ENCODE measurements around the gene CCR5.
"Not testable (repeated sequence)": the region's sequence is repeated elsewhere in the genome, so short reads cannot be mapped to it uniquely, and the experiment has no call there.

CCR5 gene

DNA sequence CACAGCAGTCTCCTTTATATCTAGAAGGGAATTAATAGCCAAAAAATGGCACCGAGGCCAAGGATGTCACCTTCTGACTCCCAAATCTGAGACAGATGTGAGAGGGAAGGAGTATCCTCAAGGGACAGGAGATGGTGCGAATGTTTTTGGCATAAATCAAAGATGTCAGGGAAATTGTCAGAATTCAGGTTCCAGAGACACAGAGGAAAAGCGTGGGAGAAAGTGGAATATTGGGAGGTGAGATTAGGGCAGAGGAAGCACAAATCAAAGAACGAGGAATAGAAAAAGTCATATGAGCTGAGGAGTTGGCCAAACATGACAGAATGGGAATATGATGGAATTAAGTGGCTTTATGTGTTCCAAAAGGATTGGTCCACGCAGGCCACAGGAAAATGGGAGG lies 30.1 kb downstream of the CCR5 start:
- no peak for DNase-seq (ENCODE audit: low read depth, low spot score)
- H3K4me3 ChIP-seq (ENCODE audit: low read length) = no peak overlapping the region

DNA sequence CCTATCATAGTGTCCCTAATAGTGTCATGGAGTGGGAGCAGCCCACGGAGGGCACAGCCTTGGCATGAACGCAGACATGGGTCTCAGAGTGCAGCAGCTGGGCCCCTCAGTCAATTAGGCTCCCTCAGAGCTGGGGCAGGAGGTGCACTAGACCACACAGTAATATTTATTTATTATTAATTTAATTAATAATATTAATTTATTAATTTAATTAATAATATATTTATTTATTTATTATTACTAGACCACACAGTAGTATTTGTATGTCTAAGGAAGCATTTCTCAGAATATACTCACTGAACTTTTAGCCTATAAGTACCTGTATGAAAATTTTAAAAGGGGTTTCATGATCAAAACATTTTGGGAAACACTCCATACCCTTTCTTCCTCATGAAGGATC lies 30.8 kb downstream of the CCR5 start:
- DNase-seq (ENCODE audit: low read depth, low spot score) = no peak

DNA sequence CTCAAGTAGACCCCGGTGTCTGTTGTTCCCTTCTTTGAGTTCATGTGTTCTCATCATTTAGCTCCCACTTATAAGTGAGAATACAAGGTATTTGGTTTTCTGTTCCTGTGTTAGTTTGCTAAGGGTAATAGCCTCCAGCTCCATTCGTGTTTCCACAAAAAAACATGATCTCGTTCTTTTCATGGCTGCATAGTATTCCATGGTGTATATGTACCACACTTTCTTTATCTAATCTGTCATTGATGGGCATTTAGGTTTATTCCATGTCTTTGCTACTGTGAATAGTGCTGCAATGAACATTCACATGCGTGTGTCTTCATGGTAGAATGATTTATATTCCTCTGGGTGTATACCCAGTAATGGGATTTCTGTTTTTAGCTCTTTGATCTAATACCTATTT lies 32.2 kb downstream of the CCR5 start:
- DNase-seq (ENCODE audit: low read depth, low spot score); H3K4me3 ChIP-seq (ENCODE audit: low read length): not testable (repeated sequence)

More for the DNA sequence above, 30.8 kb downstream of the CCR5 start:
- H3K4me3 ChIP-seq (ENCODE audit: low read length) = no peak overlapping the region

DNA sequence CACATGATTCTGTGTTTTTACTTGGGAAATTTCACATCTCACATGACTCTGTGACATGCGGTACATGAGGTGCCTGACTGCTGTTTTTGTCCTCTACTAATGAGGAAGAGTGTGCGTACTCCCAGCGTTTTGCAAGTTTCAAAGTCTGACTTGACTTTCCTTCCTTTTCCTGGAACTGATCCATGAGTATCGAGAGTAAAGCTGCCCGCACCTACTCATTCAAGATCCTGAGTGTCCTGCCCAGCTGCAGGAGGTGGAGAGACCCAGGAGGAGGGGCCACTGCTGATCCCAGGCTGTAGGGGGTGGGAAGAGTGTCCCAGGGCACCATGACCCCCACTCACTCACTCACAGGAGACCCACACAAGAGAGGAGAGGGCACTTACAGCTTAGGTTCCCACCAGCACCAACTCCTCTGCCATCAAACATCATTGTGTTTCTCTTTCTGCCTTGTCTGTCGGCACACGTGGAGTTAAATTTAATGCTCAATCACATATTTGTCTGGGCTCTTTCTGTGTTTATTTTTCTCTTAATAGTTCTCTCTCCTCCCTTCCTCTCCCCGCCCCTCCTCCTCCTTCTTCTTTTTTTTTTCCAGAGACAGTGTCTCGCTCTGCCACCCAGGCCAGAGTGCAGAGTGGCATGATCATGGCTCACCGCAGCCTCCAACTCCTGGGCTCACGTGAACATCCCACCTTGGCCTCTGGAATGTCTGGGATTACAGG lies 34.7 kb downstream of the CCR5 start:
- no peak for DNase-seq (ENCODE audit: low read depth, low spot score)
- H3K4me3 ChIP-seq (ENCODE audit: low read length) = no peak overlapping the region

DNA sequence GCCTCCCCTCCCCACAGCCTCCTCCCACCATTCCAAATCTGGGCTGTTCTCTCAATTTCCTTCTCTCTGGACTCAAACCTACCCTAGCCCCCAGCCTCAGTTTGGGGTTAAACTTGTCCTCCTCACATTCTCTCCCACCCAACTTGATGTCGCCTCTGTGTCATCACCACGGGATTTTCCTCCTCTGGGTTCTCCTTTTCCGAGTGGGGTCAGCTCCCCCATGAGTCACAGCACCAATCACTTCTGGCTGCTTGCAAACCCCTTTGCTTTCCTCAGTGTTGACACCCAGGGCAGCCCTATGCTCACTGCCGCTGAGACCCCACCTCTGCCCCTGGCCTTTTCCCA lies 35.7 kb downstream of the CCR5 start:
- H3K4me3 ChIP-seq (ENCODE audit: low read length) = peak overlapping the region; percentile 58; the same call in 1 of the 2 replicates
- no peak for DNase-seq (ENCODE audit: low read depth, low spot score)

DNA sequence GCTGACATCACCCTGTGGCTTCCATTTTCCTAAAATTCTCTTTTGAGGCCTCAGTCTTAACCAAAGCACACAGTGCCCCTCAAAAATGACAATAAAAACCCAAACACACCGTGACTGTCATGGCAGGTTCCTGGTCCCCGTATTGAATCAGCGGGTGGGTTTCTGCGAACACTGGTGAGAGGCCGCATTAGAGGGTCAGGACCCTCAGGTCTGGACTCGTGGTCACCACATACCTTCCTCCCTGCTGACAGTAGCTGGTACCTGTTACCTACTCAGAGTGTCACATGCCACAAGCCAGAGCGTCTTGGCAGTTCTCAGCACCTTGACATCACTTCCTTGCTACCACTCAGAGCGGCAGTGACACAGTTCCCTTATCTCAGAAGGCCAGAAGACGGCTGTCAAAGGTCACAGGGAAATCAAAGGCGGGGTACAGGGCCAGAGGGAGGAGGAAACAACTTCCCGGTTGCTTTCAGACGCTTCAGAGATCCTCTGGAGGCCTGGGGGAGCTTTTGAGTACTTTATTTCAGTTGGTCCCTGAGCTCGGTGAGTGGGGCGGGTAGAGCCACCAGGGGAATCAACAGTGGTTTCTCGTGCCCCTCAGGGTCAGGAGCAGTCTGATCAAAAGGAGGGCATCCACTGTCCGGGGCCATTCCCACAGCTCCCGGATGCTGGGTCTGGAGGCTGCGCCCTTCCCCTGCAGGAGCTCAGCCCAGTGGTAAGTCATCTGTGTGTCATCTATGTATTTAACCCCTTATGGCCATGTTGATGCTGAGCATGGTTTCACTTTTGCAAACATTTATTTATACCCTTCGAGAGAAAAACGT lies 36.3 kb downstream of the CCR5 start, which contains the start of the genes CCR5AS and CCRL2:
Gene CCR5AS (minus strand): TSS at position 279 of the 824 bp plus-strand sequence.
Gene CCRL2 (plus strand): TSS at position 472 of the 824 bp plus-strand sequence. CDS start 821 bp downstream, outside the sequence.
- peak within 1 kb of the TSS; percentile 58 for H3K4me3 ChIP-seq (ENCODE audit: low read length)
- DNase-seq (ENCODE audit: low read depth, low spot score) = peak; percentile 66

DNA sequence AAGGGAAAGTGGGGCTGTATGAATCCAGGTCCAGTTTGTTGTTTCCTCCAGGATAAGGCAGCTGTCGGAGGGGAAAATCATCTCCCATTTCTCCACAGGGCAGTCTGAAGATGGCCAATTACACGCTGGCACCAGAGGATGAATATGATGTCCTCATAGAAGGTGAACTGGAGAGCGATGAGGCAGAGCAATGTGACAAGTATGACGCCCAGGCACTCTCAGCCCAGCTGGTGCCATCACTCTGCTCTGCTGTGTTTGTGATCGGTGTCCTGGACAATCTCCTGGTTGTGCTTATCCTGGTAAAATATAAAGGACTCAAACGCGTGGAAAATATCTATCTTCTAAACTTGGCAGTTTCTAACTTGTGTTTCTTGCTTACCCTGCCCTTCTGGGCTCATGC lies 37.2 kb downstream of the CCR5 start:
- H3K4me3 ChIP-seq (ENCODE audit: low read length) = peak overlapping the region; percentile 58
- DNase-seq (ENCODE audit: low read depth, low spot score) = no peak

DNA sequence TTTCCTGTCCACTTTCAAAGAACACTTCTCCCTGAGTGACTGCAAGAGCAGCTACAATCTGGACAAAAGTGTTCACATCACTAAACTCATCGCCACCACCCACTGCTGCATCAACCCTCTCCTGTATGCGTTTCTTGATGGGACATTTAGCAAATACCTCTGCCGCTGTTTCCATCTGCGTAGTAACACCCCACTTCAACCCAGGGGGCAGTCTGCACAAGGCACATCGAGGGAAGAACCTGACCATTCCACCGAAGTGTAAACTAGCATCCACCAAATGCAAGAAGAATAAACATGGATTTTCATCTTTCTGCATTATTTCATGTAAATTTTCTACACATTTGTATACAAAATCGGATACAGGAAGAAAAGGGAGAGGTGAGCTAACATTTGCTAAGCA lies 38.1 kb downstream of the CCR5 start:
- no peak overlapping the region for H3K4me3 ChIP-seq (ENCODE audit: low read length)
- no peak for DNase-seq (ENCODE audit: low read depth, low spot score)

DNA sequence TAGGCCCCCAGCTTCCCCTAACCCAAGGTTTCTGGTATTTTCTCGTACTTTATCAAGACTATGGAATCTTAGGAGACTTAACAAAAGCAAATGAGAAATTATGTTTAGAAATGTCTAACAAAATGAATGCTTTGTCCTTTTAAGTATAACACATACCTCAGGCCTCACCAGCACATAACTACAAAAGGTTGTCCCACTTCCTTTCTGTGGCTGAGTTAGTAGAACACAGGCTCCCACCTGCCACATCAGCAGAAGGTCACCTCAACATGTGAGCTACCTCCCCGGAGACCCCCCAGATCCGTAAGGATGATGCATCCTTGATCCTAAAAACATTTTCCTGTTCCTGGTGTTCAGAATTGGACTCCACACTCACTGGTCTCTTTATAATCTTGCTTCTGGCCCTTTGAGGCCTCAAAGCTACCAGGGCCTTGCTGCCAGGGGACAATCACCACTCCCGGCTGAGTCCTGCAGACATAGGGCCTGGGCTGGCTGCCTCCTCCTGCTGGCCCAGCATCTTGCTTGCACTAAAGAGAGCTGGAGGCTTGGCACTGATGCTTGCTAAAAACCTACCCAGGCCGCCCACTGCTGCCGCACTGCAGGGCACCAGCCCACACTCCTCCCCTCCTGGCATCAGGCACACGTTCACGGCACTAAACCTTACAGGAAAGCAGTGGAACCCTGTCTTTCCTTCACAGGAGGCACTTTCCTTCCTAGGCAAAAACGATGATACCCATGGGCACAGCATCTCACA lies 39.2 kb downstream of the CCR5 start:
- peak; percentile 66 for DNase-seq (ENCODE audit: low read depth, low spot score)

DNA sequence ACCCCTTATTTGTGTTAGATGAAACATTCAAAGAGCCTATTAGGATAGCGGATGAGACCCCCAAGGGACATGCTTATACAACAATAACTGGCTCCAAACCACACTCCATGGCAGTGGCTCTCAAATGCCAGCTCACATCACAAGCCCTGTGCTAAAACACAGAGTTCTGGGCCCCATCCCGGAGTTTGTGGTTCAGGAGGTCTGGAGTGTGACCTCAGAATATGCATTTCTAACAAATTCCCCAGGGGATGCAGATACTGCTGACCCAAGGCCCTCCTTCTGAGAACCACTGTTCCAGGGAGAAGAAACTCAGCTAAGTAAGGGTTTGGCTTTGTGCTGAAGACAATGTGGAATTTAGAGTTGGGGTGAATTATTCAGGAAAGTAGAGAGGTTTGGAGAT lies 39.9 kb downstream of the CCR5 start:
- DNase-seq (ENCODE audit: low read depth, low spot score) = no peak
- H3K4me3 ChIP-seq (ENCODE audit: low read length) = no peak overlapping the region

More for the DNA sequence above, 39.2 kb downstream of the CCR5 start:
- H3K4me3 ChIP-seq (ENCODE audit: low read length) = no peak overlapping the region

DNA sequence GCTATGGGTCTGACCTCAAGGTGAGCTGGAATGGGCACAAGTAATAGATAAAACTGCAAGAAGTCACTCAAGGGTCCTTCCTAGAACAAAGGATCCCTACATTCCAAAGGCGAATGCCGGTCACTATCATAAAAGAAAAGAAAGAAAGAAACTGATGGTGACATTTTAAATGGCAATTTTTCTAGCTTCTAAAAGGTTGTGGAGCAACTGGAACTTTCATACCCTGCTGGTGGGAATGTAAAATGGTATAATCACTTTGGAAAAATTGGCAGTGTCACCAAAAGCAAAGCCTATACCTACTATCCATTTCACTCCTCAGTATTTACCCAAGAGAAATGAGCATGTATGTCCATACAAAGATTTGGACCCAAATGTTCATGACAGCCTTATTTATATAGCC lies 40.5 kb downstream of the CCR5 start:
- no peak overlapping the region for H3K4me3 ChIP-seq (ENCODE audit: low read length)
- no peak for DNase-seq (ENCODE audit: low read depth, low spot score)

DNA sequence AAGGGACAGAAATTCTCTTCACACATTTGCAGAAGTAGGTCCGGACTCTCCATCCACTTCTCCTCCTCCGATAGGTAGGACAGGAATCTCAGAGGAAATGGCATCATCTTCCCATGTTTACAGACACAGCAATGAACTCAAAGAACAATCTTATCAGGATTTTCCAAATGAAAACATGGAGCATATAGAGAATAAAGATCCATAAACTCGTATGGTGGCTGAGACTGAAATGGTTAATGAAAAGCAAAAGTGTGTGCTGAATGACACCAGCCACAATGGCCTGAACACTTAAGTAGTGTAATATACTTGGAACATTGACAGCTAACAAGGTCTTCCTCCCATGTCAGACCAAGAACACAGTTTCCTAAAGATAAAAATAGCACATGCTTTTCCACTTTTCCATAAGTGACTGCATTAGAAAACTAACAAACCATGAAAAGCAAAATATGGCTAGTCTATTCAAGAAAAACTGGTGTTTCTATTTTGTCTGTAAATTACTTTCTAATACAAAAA lies 42.1 kb downstream of the CCR5 start:
- no peak for DNase-seq (ENCODE audit: low read depth, low spot score)
- no peak overlapping the region for H3K4me3 ChIP-seq (ENCODE audit: low read length)

DNA sequence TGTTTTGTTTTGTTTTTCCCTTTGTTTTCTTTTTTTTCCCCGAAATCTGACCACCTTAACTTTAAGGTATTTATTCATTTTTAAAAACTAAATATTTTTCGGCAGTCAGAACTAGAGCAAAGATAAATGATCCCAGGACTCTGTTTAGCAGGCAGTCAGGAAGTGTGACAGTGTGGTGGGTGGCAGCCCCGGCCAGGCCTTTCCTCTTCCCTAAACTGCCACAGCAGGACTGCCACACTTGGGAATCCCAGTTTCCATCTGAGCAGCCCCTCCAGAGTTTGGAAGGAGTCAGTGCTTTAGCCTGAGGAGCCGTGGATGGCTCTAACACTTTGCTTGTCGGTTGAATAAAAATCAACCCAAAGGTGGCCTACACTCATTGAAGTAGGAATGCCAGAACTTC lies 43.2 kb downstream of the CCR5 start:
- no peak overlapping the region for H3K4me3 ChIP-seq (ENCODE audit: low read length)
- no peak for DNase-seq (ENCODE audit: low read depth, low spot score)

DNA sequence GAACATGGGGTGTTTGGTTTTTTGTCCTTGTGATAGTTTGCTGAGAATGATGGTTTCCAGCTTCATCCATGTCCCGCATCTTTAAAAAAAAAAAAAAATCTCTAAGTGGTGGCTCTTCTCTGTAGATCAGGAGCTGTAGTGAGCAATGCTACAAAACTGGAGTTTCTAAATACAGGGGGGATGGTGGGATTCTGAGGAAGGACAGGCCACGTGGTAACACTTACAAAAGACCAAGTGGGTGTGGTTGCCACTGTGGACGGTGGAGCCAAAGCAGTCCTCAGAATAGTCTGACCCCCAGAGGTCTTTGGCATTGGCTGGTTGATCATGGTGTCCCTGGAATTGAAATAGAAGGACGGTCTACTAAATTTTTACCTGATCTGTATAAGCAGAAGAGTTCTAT lies 44.0 kb downstream of the CCR5 start:
- no peak for DNase-seq (ENCODE audit: low read depth, low spot score)
- no peak overlapping the region for H3K4me3 ChIP-seq (ENCODE audit: low read length)

DNA sequence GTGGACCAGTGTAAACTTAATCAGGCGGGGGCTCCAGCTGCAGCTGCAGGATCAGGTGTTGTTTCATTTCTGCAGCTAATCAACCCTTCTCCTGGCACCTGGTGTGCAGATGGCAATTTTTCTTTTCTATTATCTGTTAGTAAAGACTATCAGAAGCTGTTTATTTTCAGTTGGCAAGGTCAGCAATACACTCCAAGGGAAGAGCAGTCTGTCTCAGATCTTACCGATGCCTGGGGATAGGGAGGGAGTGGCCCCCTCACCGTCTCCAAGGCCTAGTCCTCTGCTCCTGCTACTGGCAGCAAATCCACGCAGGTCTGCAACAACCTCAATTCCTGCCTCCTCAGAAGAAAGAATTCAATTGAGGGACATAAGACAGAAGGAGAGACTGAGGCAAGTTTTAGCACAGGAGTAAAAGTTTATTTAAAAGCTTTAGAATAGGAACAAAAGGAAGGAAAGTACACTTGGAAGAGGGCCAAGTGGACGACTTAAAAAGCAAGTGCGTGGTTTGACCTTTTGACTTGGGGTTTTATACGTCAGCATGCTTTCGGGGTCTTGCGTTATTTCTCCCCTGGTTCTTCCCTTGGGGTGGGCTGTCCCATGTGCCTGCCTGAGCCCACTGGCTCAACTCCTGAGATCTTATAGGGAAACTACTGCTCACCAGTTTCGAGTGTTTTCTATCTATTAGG lies 45.5 kb downstream of the CCR5 start:
- no peak overlapping the region for H3K4me3 ChIP-seq (ENCODE audit: low read length)
- peak; percentile 42 for DNase-seq (ENCODE audit: low read depth, low spot score)

DNA sequence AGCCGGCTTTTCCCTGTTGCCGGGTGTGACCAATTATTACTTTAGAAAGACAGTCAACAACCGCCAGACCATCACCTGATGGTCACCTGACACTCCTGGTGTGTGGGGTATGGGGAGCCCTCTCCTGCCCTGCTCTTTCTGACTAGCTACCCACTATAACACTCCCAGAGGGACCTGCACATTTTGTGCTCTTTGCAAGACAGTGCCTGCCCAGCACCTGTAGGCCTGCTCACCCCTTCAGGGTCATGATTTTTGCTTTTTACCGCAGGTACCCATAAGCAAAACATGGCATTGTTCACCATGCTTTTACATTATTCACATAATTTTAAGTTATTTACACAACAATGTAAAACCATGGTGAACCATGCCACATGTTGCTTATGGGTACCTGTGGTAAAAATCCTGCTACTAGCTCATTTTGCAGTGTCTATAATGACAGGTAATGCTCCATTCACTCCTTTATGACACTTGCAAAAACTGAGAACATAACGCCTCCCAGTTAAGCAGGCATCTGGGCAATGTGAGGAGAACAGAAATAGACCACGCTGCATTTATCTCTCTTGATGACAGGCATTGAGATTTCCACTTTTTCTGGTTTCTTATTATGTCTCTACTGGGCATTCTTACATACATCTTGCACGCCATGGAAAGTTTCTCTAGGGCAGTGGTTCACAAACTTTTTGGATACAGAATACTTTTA lies 46.2 kb downstream of the CCR5 start:
- no peak for DNase-seq (ENCODE audit: low read depth, low spot score)
- no peak overlapping the region for H3K4me3 ChIP-seq (ENCODE audit: low read length)

DNA sequence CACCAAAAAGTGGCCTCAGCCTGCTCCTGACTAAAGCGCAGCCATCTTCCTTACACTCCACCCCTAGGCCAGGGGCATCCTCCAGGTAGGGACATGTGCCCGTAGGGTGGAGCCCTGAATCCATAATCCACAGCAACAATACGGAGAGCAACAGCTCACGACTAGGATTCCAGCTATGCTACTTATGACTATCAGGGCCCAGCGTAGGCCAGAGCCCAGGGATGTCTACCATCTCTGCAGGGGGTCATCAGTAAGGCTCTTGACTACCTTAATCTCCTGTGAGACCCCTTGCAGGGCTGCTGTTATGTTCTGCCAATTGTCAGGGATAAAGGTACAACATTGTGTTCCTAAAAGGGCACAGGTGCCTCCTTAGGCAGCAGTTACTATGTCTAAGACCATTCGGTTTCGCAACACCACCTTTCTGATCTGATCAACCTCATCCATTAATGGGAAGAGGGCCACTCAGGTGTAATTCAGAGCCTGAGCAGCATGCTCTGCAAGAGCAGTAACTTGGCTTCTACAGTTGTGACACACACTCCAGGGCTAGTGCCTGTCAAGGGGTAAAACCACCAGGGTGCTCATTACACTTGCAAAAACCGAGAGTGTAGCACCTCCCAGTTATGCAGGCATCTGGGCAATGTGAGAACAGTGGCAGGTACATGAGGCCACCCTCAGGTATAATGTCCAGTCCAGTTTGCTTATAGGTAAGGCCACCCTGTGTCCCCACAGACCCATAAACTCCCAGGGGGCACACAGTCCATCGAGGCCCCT lies 47.3 kb downstream of the CCR5 start:
- no peak for DNase-seq (ENCODE audit: low read depth, low spot score)
- H3K4me3 ChIP-seq (ENCODE audit: low read length) = no peak overlapping the region

DNA sequence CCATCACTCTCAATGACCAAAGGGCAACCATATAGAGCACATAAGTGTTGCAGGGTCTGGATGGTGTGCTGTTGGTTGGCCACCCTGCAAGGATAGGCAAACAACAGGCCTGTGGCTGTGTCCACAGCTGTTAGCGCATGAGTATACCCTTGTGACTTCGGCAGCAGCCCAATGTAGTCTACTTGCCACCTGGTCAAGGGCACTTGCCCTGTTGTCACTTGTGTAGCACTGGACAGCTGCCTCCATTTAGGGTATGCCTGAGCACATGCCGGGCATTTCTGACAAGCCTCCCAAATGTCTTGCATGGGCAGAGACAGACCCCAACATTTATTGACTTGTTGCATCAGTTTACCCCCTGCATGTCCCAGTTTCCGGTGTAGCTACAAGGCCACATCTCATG lies 49.1 kb downstream of the CCR5 start:
- no peak for DNase-seq (ENCODE audit: low read depth, low spot score)
- H3K4me3 ChIP-seq (ENCODE audit: low read length) = no peak overlapping the region
